BLaER1 (cell line): ENCODE data around the gene UNC5C.

Experiments
- H3K27ac ChIP-seq: shearing (Covaris generic); formaldehyde crosslinking; 2 replicates; pipeline ENCODE4 v1.8.1; 2022
- H3K27me3 ChIP-seq: shearing (Covaris generic); formaldehyde crosslinking; 2 replicates; pipeline ENCODE4 v1.8.1; 2022
- H3K36me3 ChIP-seq: shearing (Covaris generic); formaldehyde crosslinking; 2 replicates; pipeline ENCODE4 v1.8.1; 2022
- H3K4me1 ChIP-seq: shearing (Covaris generic); formaldehyde crosslinking; 2 replicates; pipeline ENCODE4 v1.8.1; 2022
- H3K4me2 ChIP-seq: shearing (Covaris generic); formaldehyde crosslinking; 2 replicates; pipeline ENCODE4 v1.8.1; 2022
- H3K4me3 ChIP-seq: shearing (Covaris generic); formaldehyde crosslinking; 2 replicates; pipeline ENCODE4 v1.8.1; 2022
- H3K9ac ChIP-seq: shearing (Covaris generic); formaldehyde crosslinking; 2 replicates; pipeline ENCODE4 v1.8.1; 2022
- H3K9me3 ChIP-seq: shearing (Covaris generic); formaldehyde crosslinking; 2 replicates; pipeline ENCODE4 v1.8.1; 2022
- H4K20me1 ChIP-seq: shearing (Covaris generic); formaldehyde crosslinking; 2 replicates; pipeline ENCODE4 v1.8.1; 2022
- Cebpa-rat ChIP-seq: shearing (Covaris generic); IDR thresholded peaks from 2 replicates; pipeline ENCODE4 v1.8.1; 2022

The UNC5C gene

GRCh38 chr4:95361696-95361965 is 187.1 kb downstream of the UNC5C start:
- H3K36me3 ChIP-seq, result no peaks in the 10 kb centered on the region
- no peaks in the 10 kb centered on the region for H3K9me3 ChIP-seq
- no peaks in the 10 kb centered on the region for H3K4me1 ChIP-seq
- H3K27me3 ChIP-seq, result no peaks in the 10 kb centered on the region
- no peak overlapping the region for H3K4me2 ChIP-seq
- H3K27ac ChIP-seq, result no peak overlapping the region
- no peak overlapping the region for H3K9ac ChIP-seq
- no peak for TF ChIP-seq Cebpa-rat
- no peaks in the 10 kb centered on the region for H4K20me1 ChIP-seq
- H3K4me3 ChIP-seq, result no peak overlapping the region

GRCh38 chr4:95360906-95361695 is 187.7 kb downstream of the UNC5C start:
- H3K4me3 ChIP-seq, result no peak overlapping the region
- H3K27ac ChIP-seq, result no peak overlapping the region
- no peak for TF ChIP-seq Cebpa-rat
- H3K36me3 ChIP-seq, result no peaks in the 10 kb centered on the region
- H3K9ac ChIP-seq, result no peak overlapping the region
- no peak overlapping the region for H3K4me2 ChIP-seq
- H3K27me3 ChIP-seq, result no peaks in the 10 kb centered on the region
- no peaks in the 10 kb centered on the region for H3K4me1 ChIP-seq
- no peaks in the 10 kb centered on the region for H4K20me1 ChIP-seq
- H3K9me3 ChIP-seq, result no peaks in the 10 kb centered on the region

DNA sequence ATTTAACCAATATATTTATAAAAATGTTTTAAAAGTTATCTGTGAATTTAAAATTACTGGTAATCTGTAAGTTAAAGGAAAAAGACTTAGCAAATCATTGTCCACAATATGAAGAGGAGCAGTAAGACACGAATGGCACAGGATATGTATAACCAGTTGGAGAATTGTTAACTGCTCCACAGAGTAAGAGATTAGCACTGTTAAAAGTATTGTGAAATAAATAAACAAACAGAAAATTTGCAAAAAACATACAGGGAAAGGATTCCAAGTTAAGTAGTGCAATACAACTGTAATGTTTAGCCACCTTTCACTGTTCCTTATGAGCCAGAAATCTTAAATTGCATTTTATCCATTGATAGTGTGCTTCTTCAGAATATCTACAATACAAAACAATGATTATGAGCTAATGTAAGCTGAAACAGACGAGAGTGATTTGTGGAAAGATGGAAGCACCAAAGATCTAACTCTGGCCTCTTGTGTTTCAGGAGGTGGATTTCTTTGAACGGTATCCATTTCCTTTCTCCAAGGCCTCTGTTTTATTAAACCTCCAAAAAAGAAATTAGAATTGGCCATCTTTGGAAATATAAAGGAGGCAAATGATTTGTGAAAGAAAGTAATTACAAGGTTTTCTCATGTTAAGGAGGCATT is 188.4 kb downstream of the UNC5C start:
- Histone ChIP-seq H3K27ac (no peak overlapping the region), H3K9ac (no peak overlapping the region), H3K4me3 (no peak overlapping the region), H3K4me2 (no peak overlapping the region), H3K4me1 (no peaks in the 10 kb centered on the region), H3K27me3 (no peaks in the 10 kb centered on the region), H3K9me3 (no peaks in the 10 kb centered on the region), H4K20me1 (no peaks in the 10 kb centered on the region), H3K36me3 (no peaks in the 10 kb centered on the region)
- TF ChIP-seq Cebpa-rat, result no peak

DNA sequence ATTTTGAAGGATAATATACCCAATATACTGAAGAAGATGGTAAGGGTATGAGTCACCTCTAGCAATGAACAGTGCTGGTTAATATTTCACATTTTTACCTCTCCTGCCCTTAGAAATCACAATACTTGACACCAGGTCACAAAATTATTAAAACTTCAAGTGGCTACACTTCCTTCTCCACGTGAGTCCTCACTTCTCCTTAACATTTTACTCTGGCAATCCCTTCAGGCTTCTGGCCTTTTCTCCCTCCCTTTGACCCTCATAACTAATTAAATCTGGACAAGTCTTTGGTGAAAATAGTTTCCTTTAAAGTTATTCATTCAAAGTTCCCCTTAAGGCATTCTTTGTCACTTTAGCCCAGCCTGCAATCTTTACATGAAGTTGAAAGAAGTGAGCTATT is 190.4 kb downstream of the UNC5C start:
- no peaks in the 10 kb centered on the region for H3K27me3 ChIP-seq
- no peak overlapping the region for H3K4me3 ChIP-seq
- H3K9ac ChIP-seq, result no peak overlapping the region
- H3K4me2 ChIP-seq, result no peak overlapping the region
- H3K4me1 ChIP-seq, result no peaks in the 10 kb centered on the region
- no peaks in the 10 kb centered on the region for H3K36me3 ChIP-seq
- no peaks in the 10 kb centered on the region for H4K20me1 ChIP-seq
- H3K9me3 ChIP-seq, result no peaks in the 10 kb centered on the region
- H3K27ac ChIP-seq, result no peak overlapping the region
- TF ChIP-seq Cebpa-rat, result no peak

DNA sequence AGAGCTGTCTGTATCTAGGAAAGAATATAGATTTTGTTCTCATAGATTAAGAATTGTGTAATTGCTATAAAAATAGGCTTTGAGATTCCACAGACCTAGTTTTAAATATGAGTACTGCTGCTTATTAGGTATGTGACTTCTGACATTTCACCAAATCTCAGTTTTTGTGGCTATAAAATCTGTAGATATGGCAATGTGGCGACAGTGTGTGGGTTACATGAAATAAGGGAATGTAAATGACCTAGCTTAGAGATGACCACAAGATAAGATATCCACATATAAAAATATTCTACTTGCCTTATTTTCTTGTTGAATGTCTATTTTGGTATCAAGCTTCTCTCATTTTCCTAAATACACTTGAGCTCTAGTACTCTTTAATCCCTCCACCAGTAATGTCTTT is 193.8 kb downstream of the UNC5C start:
- no peak overlapping the region for H3K4me2 ChIP-seq
- H3K4me1 ChIP-seq, result no peaks in the 10 kb centered on the region
- H3K4me3 ChIP-seq, result no peak overlapping the region
- H3K27me3 ChIP-seq, result no peaks in the 10 kb centered on the region
- H3K27ac ChIP-seq, result no peak overlapping the region
- H3K9ac ChIP-seq, result no peak overlapping the region
- H4K20me1 ChIP-seq, result no peaks in the 10 kb centered on the region
- TF ChIP-seq Cebpa-rat, result no peak
- no peaks in the 10 kb centered on the region for H3K9me3 ChIP-seq
- H3K36me3 ChIP-seq, result no peaks in the 10 kb centered on the region

- Histone ChIP-seq H3K36me3 (no peaks in the 10 kb centered on the region), H3K27ac (no peak overlapping the region)
Observed at GRCh38 chr4:95348418-95348817, 200.4 kb downstream of the UNC5C start.

DNA sequence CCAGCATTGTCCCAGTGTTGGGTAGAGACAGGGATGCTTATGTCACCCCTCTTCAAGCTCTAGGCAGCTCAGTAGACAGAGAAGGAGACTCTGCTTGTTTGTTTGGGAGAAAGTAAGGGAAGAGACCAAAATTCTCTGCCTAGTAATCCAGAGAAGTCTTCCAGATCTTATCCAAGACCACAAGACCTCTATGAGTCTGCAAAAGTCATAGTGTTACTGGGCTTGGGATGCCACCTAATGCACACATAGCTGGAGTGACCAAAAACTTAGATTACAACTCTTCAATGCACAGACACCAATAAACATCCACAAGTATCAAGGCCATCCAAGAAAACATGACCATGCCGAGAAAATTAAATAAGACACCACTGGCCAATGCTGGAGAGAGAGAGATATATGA is 205.5 kb downstream of the UNC5C start:
- Histone ChIP-seq H3K27me3 (no peaks in the 10 kb centered on the region), H4K20me1 (no peaks in the 10 kb centered on the region), H3K4me1 (no peaks in the 10 kb centered on the region), H3K27ac (no peak overlapping the region), H3K4me2 (no peak overlapping the region), H3K4me3 (no peak overlapping the region), H3K9ac (no peak overlapping the region), H3K36me3 (no peaks in the 10 kb centered on the region), H3K9me3 (peaks cover 19% of the 10 kb centered on the region)
- no peak for TF ChIP-seq Cebpa-rat

More at GRCh38 chr4:95348418-95348817, 200.4 kb downstream of the UNC5C start:
- H3K9me3 ChIP-seq, result peaks cover 19% of the 10 kb centered on the region
- no peaks in the 10 kb centered on the region for H3K4me1 ChIP-seq
- no peaks in the 10 kb centered on the region for H4K20me1 ChIP-seq
- no peaks in the 10 kb centered on the region for H3K27me3 ChIP-seq
- H3K4me3 ChIP-seq, result no peak overlapping the region
- no peak for TF ChIP-seq Cebpa-rat
- H3K9ac ChIP-seq, result no peak overlapping the region
- no peak overlapping the region for H3K4me2 ChIP-seq

- H3K27me3 ChIP-seq, result no peaks in the 10 kb centered on the region
- H4K20me1 ChIP-seq, result no peaks in the 10 kb centered on the region
- H3K9me3 ChIP-seq, result peaks cover 6% of the 10 kb centered on the region; the same call in 1 of the 2 replicates
- no peaks in the 10 kb centered on the region for H3K4me1 ChIP-seq
- H3K4me2 ChIP-seq, result no peak overlapping the region
- H3K9ac ChIP-seq, result no peak overlapping the region
- no peak for TF ChIP-seq Cebpa-rat
- no peaks in the 10 kb centered on the region for H3K36me3 ChIP-seq
- H3K4me3 ChIP-seq, result no peak overlapping the region
- no peak overlapping the region for H3K27ac ChIP-seq
Observed at GRCh38 chr4:95340191-95340590, 208.6 kb downstream of the UNC5C start.

DNA sequence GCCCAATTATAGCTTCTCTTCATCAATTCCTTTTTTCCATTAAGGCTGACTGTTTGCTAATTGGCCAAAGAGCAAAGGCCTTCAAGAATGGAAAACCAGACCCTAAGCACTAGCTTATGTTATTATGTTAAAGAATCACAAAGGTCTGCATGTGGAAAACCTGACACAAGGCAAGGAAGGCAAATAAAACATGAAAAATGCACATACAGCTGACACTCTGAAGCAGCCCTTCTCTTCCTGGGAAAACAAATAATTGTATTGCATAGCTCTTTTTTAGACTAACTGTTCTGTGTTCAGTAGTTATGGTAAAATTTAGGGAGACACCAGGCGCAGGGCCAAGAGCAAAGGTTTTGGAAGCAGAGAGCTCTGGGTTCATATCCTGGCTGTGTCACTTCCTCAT is 223.1 kb downstream of the UNC5C start:
- no peaks in the 10 kb centered on the region for H3K27me3 ChIP-seq
- no peaks in the 10 kb centered on the region for H3K4me1 ChIP-seq
- no peak overlapping the region for H3K9ac ChIP-seq
- no peak overlapping the region for H3K4me3 ChIP-seq
- no peaks in the 10 kb centered on the region for H4K20me1 ChIP-seq
- TF ChIP-seq Cebpa-rat, result no peak
- no peak overlapping the region for H3K27ac ChIP-seq
- no peaks in the 10 kb centered on the region for H3K9me3 ChIP-seq
- no peak overlapping the region for H3K4me2 ChIP-seq
- no peaks in the 10 kb centered on the region for H3K36me3 ChIP-seq

DNA sequence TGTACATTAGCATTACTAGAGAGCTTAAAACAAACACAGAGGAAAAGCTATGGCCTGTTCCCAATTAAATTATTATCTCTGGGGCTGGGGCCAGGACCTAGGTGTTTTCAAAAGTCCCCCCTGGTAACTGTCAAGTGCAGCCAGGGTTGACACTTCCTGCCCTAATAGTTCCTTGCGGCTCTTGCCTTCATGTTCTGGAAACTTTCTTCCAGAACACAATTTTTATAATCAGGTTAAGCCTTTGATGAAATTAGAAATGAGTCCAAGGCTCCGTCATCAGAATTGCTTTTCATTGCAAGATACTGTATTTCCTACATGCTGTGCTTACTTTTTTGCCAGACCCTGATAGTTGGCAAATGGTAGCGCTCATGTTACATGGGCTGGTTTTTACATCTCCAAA is 229.6 kb downstream of the UNC5C start:
- H3K4me2 ChIP-seq, result no peak overlapping the region
- no peak for TF ChIP-seq Cebpa-rat
- H4K20me1 ChIP-seq, result no peaks in the 10 kb centered on the region
- no peak overlapping the region for H3K9ac ChIP-seq
- H3K27me3 ChIP-seq, result no peaks in the 10 kb centered on the region
- H3K36me3 ChIP-seq, result no peaks in the 10 kb centered on the region
- no peak overlapping the region for H3K4me3 ChIP-seq
- 0 out of 2 replicates have a peak, but pooled peaks cover 4% of the 10 kb centered on the region for H3K4me1 ChIP-seq
- H3K9me3 ChIP-seq, result no peaks in the 10 kb centered on the region
- no peak overlapping the region for H3K27ac ChIP-seq

- H3K4me3 ChIP-seq, result no peak overlapping the region
- H3K27ac ChIP-seq, result no peak overlapping the region
- H3K4me2 ChIP-seq, result no peak overlapping the region
- H3K4me1 ChIP-seq, result 0 out of 2 replicates have a peak, but pooled peaks cover 6% of the 10 kb centered on the region
- no peaks in the 10 kb centered on the region for H3K9me3 ChIP-seq
- H3K9ac ChIP-seq, result no peak overlapping the region
- H4K20me1 ChIP-seq, result no peaks in the 10 kb centered on the region
- no peaks in the 10 kb centered on the region for H3K27me3 ChIP-seq
- H3K36me3 ChIP-seq, result no peaks in the 10 kb centered on the region
- TF ChIP-seq Cebpa-rat, result no peak
Observed at GRCh38 chr4:95318483-95318882, 230.3 kb downstream of the UNC5C start.
